Frontal cortex (tissue), 4 donors: ENCODE measurements around the gene WNT2. TPM values are rescaled to one million over a fixed set of nuclear protein-coding genes. Genes with fewer than 3 reads are reported as not detected.

ENCODE experiments used
- DNase-seq, 2 donors: peaks; one replicate each; pipeline ENCODE4 v3.0.0; 2012; ENCODE audit warnings: low spot score in 2 of 2
- FAIRE-seq: peaks from 2 replicates; lab custom pipeline; 2012; peaks lifted over from hg19 to GRCh38; lab: Jason Lieb, UNC
- small RNA-seq: library from RNA; depleted of rRNA; stranded (forward); fragments of <200 nt; gene quantifications from one replicate; pipeline ENCODE3, GENCODE V24; 2014
- total RNA-seq: library from RNA; depleted of rRNA; stranded (reverse); fragments of >200 nt; gene quantifications from one replicate; pipeline ENCODE4 v1.2.3, GENCODE V29; 2014
- donor health status: control.
- donor health status: control.
- donor health status: control.

Gene WNT2
- total RNA-seq, 1 donor from 2014 or later = 0.41 TPM

DNA sequence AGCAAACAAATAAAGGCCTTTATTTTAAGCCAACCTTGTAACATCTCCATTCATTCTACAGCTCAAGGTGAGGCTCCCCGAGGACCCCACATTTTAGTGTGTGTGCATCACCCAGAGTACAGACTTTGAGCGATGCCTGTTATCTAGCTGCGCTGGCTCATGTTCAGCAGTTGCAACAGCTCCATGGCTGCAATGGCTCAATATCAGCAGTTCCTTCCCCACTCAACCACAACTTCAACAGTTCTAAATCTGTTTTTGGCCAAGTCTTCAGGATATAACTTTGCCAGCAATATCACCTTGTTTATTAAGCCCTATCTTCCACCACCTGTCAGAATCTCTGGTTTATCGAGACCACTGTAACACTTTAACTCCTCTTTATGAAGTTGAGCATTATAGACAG, 95.8 kb downstream of the WNT2 start:
- FAIRE-seq (no peak), DNase-seq (no peak)

DNA sequence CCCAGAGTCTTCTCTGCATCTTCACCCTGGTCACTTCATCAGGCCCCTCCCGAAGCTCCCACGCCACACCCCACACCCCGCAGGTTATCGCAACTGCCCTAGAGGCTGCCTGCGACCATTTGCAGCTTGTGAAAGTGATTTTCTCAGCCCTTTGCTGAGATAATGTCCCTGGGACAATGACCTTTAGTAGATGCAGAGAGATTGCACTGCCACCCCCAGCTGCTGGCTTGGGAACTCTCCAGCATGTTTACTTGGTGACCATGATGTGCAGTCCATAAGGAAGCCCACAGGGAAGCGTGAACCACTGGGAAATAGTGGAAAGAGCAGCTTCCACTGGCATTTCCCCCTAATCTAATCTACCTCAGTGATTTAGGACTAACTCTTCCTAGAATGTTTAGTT, 97.3 kb downstream of the WNT2 start:
- FAIRE-seq (no peak), DNase-seq (no peak)

Small RNA genes within 50 kb of the gene (small RNA-seq; reads per million reads assigned to genes)
- not detected for gene MTCYBP6

Other genes starting within 250 kb of the WNT2 start
- gene ASZ1, start 104.4 kb upstream of the WNT2 start, total RNA-seq = not detected
- gene CFTR, start 157.0 kb upstream of the WNT2 start, total RNA-seq = under 0.01 TPM